ENCODE measurements around the gene MCMBP. TPM values are rescaled to one million over a fixed set of nuclear protein-coding genes. Genes with fewer than 3 reads are reported as not detected.

The MCMBP gene
- total RNA-seq, 2 experiments from 2014 or later, result 53.8 to 77.5 TPM

- Histone ChIP-seq H2AFZ (ENCODE audit: low read length) (no peak overlapping the region), H4K20me1 (ENCODE audit: insufficient read depth, low read length) (no peaks in the 10 kb centered on the region), H3K79me2 (ENCODE audit: insufficient read depth, low read depth, low read length) (no peaks in the 10 kb centered on the region), H3K9me2 (ENCODE audit: insufficient read depth, low read length) (no peaks in the 10 kb centered on the region), H3K9me3 (ENCODE audit: low read length) (no peaks in the 10 kb centered on the region), H3K4me2 (ENCODE audit: low read length) (no peak overlapping the region), H3K27ac (ENCODE audit: low read depth, low read length, poor library complexity, severe bottlenecking) (no peak overlapping the region), H3K4me1 (ENCODE audit: insufficient read depth, low read length, poor library complexity, severe bottlenecking) (no peaks in the 10 kb centered on the region), H3K4me3 (ENCODE audit: low read depth, low read length, poor library complexity, severe bottlenecking) (no peak overlapping the region), H3K36me3 (ENCODE audit: insufficient read depth, low read length) (peaks cover 59% of the 10 kb centered on the region)
- no peak for DNase-seq (ENCODE audit: low spot score)
- ChIA-PET CTCF (ENCODE audit: unreplicated experiment) (no interaction called here), POLR2A (interaction anchor here (0.6 kb wide), 1 partner anchor 38 kb away, joined by 4 read pairs; no protein-coding TSS in a partner anchor)
- intact Hi-C loops (cut with micrococcal nuclease; ENCODE audit: unreplicated experiment), result no loop called here
- BruUV-seq (replicated peaks), result no TSS peak
- TF ChIP-seq CTCF (conservative IDR thresholded peaks at IDR 0.05; ENCODE audit: low read length) (no peak), EZH2phosphoT487 (IDR thresholded peaks at IDR 0.05; ENCODE audit: borderline replicate concordance, low read depth, low read length) (no peak)
Measured at GRCh38 chr10:119826771-119827170, 45.9 kb downstream of the MCMBP start.

GRCh38 chr10:119824299-119824698 is 48.3 kb downstream of the MCMBP start:
- CTCF ChIA-PET (ENCODE audit: unreplicated experiment), result no interaction called here
- Histone ChIP-seq H3K9me2 (ENCODE audit: insufficient read depth, low read length) (no peaks in the 10 kb centered on the region), H3K4me2 (ENCODE audit: low read length) (no peak overlapping the region), H3K4me1 (ENCODE audit: insufficient read depth, low read length, poor library complexity, severe bottlenecking) (no peaks in the 10 kb centered on the region), H4K20me1 (ENCODE audit: insufficient read depth, low read length) (no peaks in the 10 kb centered on the region), H2AFZ (ENCODE audit: low read length) (no peak overlapping the region), H3K9me3 (ENCODE audit: low read length) (no peaks in the 10 kb centered on the region), H3K79me2 (ENCODE audit: insufficient read depth, low read depth, low read length) (no peaks in the 10 kb centered on the region), H3K36me3 (ENCODE audit: insufficient read depth, low read length) (peaks cover 34% of the 10 kb centered on the region), H3K27ac (ENCODE audit: low read depth, low read length, poor library complexity, severe bottlenecking) (no peak overlapping the region), H3K4me3 (ENCODE audit: low read depth, low read length, poor library complexity, severe bottlenecking) (no peak overlapping the region)
- no TSS peak for BruUV-seq (replicated peaks)
- POLR2A ChIA-PET, result no interaction called here
- no peak for DNase-seq (ENCODE audit: low spot score)
- no peak for TF ChIP-seq CTCF (conservative IDR thresholded peaks at IDR 0.05; ENCODE audit: low read length)
- TF ChIP-seq EZH2phosphoT487 (IDR thresholded peaks at IDR 0.05; ENCODE audit: borderline replicate concordance, low read depth, low read length), result no peak
- intact Hi-C loops (cut with micrococcal nuclease; ENCODE audit: unreplicated experiment), result loop anchor here (5.0 kb wide), 1 partner anchor 137 kb away; no protein-coding TSS in a partner anchor

- H3K4me3 ChIP-seq (ENCODE audit: low read depth, low read length, poor library complexity, severe bottlenecking), result no peak overlapping the region
- ChIA-PET CTCF (ENCODE audit: unreplicated experiment) (no interaction called here), POLR2A (interaction anchor here (0.5 to 2.3 kb wide), 2 partner anchors 9 to 590 kb away, joined by 6 read pairs; no protein-coding TSS in a partner anchor)
- peaks cover 4% of the 10 kb centered on the region; the same call in 1 of the 2 replicates for H3K36me3 ChIP-seq (ENCODE audit: insufficient read depth, low read length)
- no peak overlapping the region for H3K4me2 ChIP-seq (ENCODE audit: low read length)
- intact Hi-C loops (cut with micrococcal nuclease; ENCODE audit: unreplicated experiment), result loop anchor here (5.0 kb wide), 1 partner anchor 134 kb away; no protein-coding TSS in a partner anchor
- H3K27ac ChIP-seq (ENCODE audit: low read depth, low read length, poor library complexity, severe bottlenecking), result no peak overlapping the region
- H4K20me1 ChIP-seq (ENCODE audit: insufficient read depth, low read length), result no peaks in the 10 kb centered on the region
- no peaks in the 10 kb centered on the region for H3K9me2 ChIP-seq (ENCODE audit: insufficient read depth, low read length)
- H3K9me3 ChIP-seq (ENCODE audit: low read length), result no peaks in the 10 kb centered on the region
- TF ChIP-seq EZH2phosphoT487 (IDR thresholded peaks at IDR 0.05; ENCODE audit: borderline replicate concordance, low read depth, low read length) (no peak), CTCF (conservative IDR thresholded peaks at IDR 0.05; ENCODE audit: low read length) (no peak)
- no peaks in the 10 kb centered on the region for H3K4me1 ChIP-seq (ENCODE audit: insufficient read depth, low read length, poor library complexity, severe bottlenecking)
- no peak for DNase-seq (ENCODE audit: low spot score)
- BruUV-seq (replicated peaks), result no TSS peak
- H3K79me2 ChIP-seq (ENCODE audit: insufficient read depth, low read depth, low read length), result no peaks in the 10 kb centered on the region
- no peak overlapping the region for H2AFZ ChIP-seq (ENCODE audit: low read length)
Measured at GRCh38 chr10:119821182-119821581, 51.5 kb downstream of the MCMBP start.
